HepG2 (cell line): ENCODE data around the gene H3-3A. TPM values are rescaled to one million over a fixed set of nuclear protein-coding genes. Genes with fewer than 3 reads are reported as not detected.

Experiments used
- ADNP ChIP-seq: sonication (generic); formaldehyde crosslinking; IDR thresholded peaks from 2 replicates; pipeline ENCODE4 v1.4.0; 2020; ENCODE audit warnings: missing genetic modification reagents
- ATF4 ChIP-seq, 2 experiments: fragments of 450-650 bp in 1 of 2; sonication (generic) in 1 of 2; formaldehyde crosslinking; IDR thresholded peaks; 2 replicates each; pipeline versions ENCODE4 v1.5.0 to v1.8.0; 2020 to 2022; ENCODE audit warnings: mild to moderate bottlenecking in 1 of 2, missing genetic modification reagents in 1 of 2
- BRCA1 ChIP-seq: sonication (generic); formaldehyde crosslinking; IDR thresholded peaks from 2 replicates; pipeline ENCODE4 v1.4.0; 2020; ENCODE audit warnings: missing genetic modification reagents
- BRF2 ChIP-seq: sonication (generic); formaldehyde crosslinking; IDR thresholded peaks from 2 replicates; pipeline ENCODE4 v1.8.1; 2022; ENCODE audit warnings: mild to moderate bottlenecking, missing genetic modification reagents
- CAMTA2 ChIP-seq: sonication (generic); formaldehyde crosslinking; IDR thresholded peaks from 2 replicates; pipeline ENCODE4 v1.4.0; 2020; ENCODE audit warnings: mild to moderate bottlenecking, missing genetic modification reagents, borderline replicate concordance
- E2F5 ChIP-seq: sonication (generic); formaldehyde crosslinking; conservative IDR thresholded peaks from 2 replicates; pipeline ENCODE4 v1.4.0; 2020; ENCODE audit warnings: missing genetic modification reagents
- ELK4 ChIP-seq: sonication (generic); formaldehyde crosslinking; IDR thresholded peaks from 2 replicates; pipeline ENCODE4 v1.9.0; 2021; ENCODE audit warnings: missing genetic modification reagents, borderline replicate concordance
- FOXP1 ChIP-seq, 2 experiments: fragments of 450-650 bp in 1 of 2; IDR thresholded peaks; 2 replicates each; pipeline ENCODE4 v1.6.1; 2017 to 2018; ENCODE audit warnings: antibody characterized with exemption in 1 of 2
- MXD1 ChIP-seq: sonication (generic); formaldehyde crosslinking; IDR thresholded peaks from 2 replicates; pipeline ENCODE4 v1.4.0; 2020; ENCODE audit warnings: mild to moderate bottlenecking, missing genetic modification reagents
- NONO ChIP-seq, 2 experiments: fragments of 450-650 bp in 1 of 2; sonication (generic) in 1 of 2; formaldehyde crosslinking in 1 of 2; IDR thresholded peaks in 1 of 2; conservative IDR thresholded peaks in 1 of 2; 2 replicates each; pipeline versions ENCODE4 v1.6.1 to v1.8.0; 2017 to 2022; ENCODE audit warnings: mild to moderate bottlenecking in 1 of 2, missing genetic modification reagents in 1 of 2, moderate library complexity in 1 of 2
- RBM22 ChIP-seq: fragments of 200-400 bp; formaldehyde crosslinking; optimal IDR thresholded peaks from 2 replicates; pipeline ENCODE3; 2017; ENCODE audit warnings: mild to moderate bottlenecking, low read length, moderate library complexity
- RCOR2 ChIP-seq: IDR thresholded peaks from 2 replicates; pipeline ENCODE4 v1.6.1; 2016; ENCODE audit warnings: missing biosample characterization, missing genetic modification reagents
- TGIF2 ChIP-seq: IDR thresholded peaks from 2 replicates; pipeline ENCODE4 v1.6.1; 2016; ENCODE audit warnings: control low read depth, missing compliant biosample characterization
- ZKSCAN8 ChIP-seq: IDR thresholded peaks from 2 replicates; pipeline ENCODE4 v1.6.1; 2016; ENCODE audit warnings: borderline replicate concordance, missing genetic modification reagents, missing compliant biosample characterization
- ZNF282 ChIP-seq: fragments of 450-650 bp; IDR thresholded peaks from 2 replicates; pipeline ENCODE4 v1.6.1; 2018; ENCODE audit not compliant: partially characterized antibody
- ZNF34 ChIP-seq: sonication (generic); formaldehyde crosslinking; IDR thresholded peaks from 2 replicates; pipeline ENCODE4 v1.4.0; 2020; ENCODE audit warnings: mild to moderate bottlenecking, missing genetic modification reagents, borderline replicate concordance
- ZNF567 ChIP-seq: sonication (generic); formaldehyde crosslinking; IDR thresholded peaks from 2 replicates; pipeline ENCODE4 v1.8.1; 2023; ENCODE audit warnings: mild to moderate bottlenecking, missing genetic modification reagents, borderline replicate concordance
- ZNF577 ChIP-seq: sonication (generic); formaldehyde crosslinking; IDR thresholded peaks from 2 replicates; pipeline ENCODE4 v1.4.0; 2020; ENCODE audit warnings: mild to moderate bottlenecking, low read depth, missing genetic modification reagents, borderline replicate concordance
- ZNF605 ChIP-seq: sonication (generic); formaldehyde crosslinking; IDR thresholded peaks from 2 replicates; pipeline ENCODE4 v1.8.0; 2022; ENCODE audit warnings: mild to moderate bottlenecking, missing genetic modification reagents
- ZNF777 ChIP-seq: sonication (generic); formaldehyde crosslinking; IDR thresholded peaks from 2 replicates; pipeline ENCODE4 v1.4.0; 2020; ENCODE audit warnings: missing genetic modification reagents
- ZNF781 ChIP-seq: sonication (generic); formaldehyde crosslinking; IDR thresholded peaks from 2 replicates; pipeline ENCODE4 v1.5.1; 2020; ENCODE audit warnings: borderline replicate concordance, mild to moderate bottlenecking, missing genetic modification reagents; ENCODE audit errors: not compliant biosample characterization
- ZNF788 ChIP-seq: sonication (generic); formaldehyde crosslinking; IDR thresholded peaks from 2 replicates; pipeline ENCODE4 v1.5.0; 2020; ENCODE audit warnings: mild to moderate bottlenecking, missing genetic modification reagents, borderline replicate concordance
- ZNF878 ChIP-seq: sonication (generic); formaldehyde crosslinking; IDR thresholded peaks from 2 replicates; pipeline ENCODE4 v1.8.1; 2023; ENCODE audit warnings: mild to moderate bottlenecking, missing genetic modification reagents, moderate library complexity
- polyA plus RNA-seq, 8 experiments: library from polyadenylated mRNA; depleted of rRNA in 3 of 8; stranded (reverse) in 7 of 8; unstranded in 1 of 8; fragments of >200 nt; fragmentation: Illumina TruSeq in 4 of 8; extraction: Trizol in 4 of 8; gene quantifications; 2 replicates each; pipeline versions ENCODE4 v1.2.1 to v1.2.3, GENCODE V29; 2011 to 2016; ENCODE audit warnings: low read depth in 4 of 8, missing spikeins in 1 of 8, mixed read lengths in 1 of 8; ENCODE audit not compliant: insufficient read depth in 1 of 8
- total RNA-seq, 5 experiments: library from RNA; depleted of rRNA; stranded (reverse); fragments of >200 nt; fragmentation: Illumina TruSeq; extraction: Trizol; gene quantifications; 2 replicates each; pipeline ENCODE4 v1.2.3, GENCODE V29; 2016; ENCODE audit warnings: low read depth in 1 of 5

H3-3A gene
- total and polyA plus RNA-seq, 2 of the 13 experiments (the other 11 are each of a cell fraction or from before 2014, with no cell fraction given): 221 to 320 TPM

- TF ChIP-seq ATF4 (CRISPR knock-in tag; IDR thresholded peaks at IDR 0.05) (no peak), ZNF788 (peak; percentile 53; the same call in 1 of the 2 replicates), ELK4 (CRISPR knock-in tag) (no peak), ZNF577 (no peak), BRF2 (no peak), ZKSCAN8 (CRISPR knock-in tag) (peak; percentile 52; the same call in 1 of the 2 replicates), ZNF282 (no peak), ZNF777 (CRISPR knock-in tag) (no peak), CAMTA2 (CRISPR knock-in tag) (0 out of 2 replicates have a peak, but pooled peaks have one; percentile 57), ADNP (CRISPR knock-in tag) (no peak), ZNF34 (no peak), NONO (IDR thresholded peaks at IDR 0.05) (no peak), NONO (CRISPR knock-in tag; conservative IDR thresholded peaks at IDR 0.05) (peak; percentile 70), RBM22 (no peak), FOXP1 (IDR thresholded peaks at IDR 0.05) (no peak), FOXP1 (CRISPR knock-in tag; IDR thresholded peaks at IDR 0.05) (no peak), ZNF878 (CRISPR knock-in tag) (0 out of 2 replicates have a peak, but pooled peaks have one; percentile 50), TGIF2 (0 out of 2 replicates have a peak, but pooled peaks have one; percentile 39), RCOR2 (no peak), ZNF605 (CRISPR knock-in tag) (no peak), MXD1 (CRISPR knock-in tag) (peak; percentile 66; the same call in 1 of the 2 replicates), BRCA1 (CRISPR knock-in tag) (no peak), ZNF781 (CRISPR knock-in tag) (no peak), E2F5 (CRISPR knock-in tag) (no peak), ZNF567 (no peak)
Measured at GRCh38 chr1:226062558-226063223, at the start of gene H3-3A (continued).
